Measurements from ENCODE around the gene RNF17.

Gene RNF17

GRCh38 chr13:24896061-24896460, 132.1 kb downstream of the RNF17 start:
- no peak for DNase-seq (ENCODE audit: low spot score)

- no peak for DNase-seq (ENCODE audit: low spot score)
These were observed 133.3 kb downstream of the RNF17 start for GRCh38 chr13:24897293-24897692.

- no peak for DNase-seq (ENCODE audit: low spot score)
These were observed 135.6 kb downstream of the RNF17 start for GRCh38 chr13:24899601-24900000.

- no peak for DNase-seq (ENCODE audit: low spot score)
These were observed 136.5 kb downstream of the RNF17 start for GRCh38 chr13:24900507-24900906.

GRCh38 chr13:24905242-24905641, 141.3 kb downstream of the RNF17 start:
- DNase-seq (ENCODE audit: low spot score) = no peak

- no peak for DNase-seq (ENCODE audit: low spot score)
These were observed 142.3 kb downstream of the RNF17 start for GRCh38 chr13:24906268-24906667.

GRCh38 chr13:24910502-24911132, 146.6 kb downstream of the RNF17 start:
- DNase-seq (ENCODE audit: low spot score) = no peak

- no peak for DNase-seq (ENCODE audit: low spot score)
These were observed 147.4 kb downstream of the RNF17 start for GRCh38 chr13:24911133-24911908.

GRCh38 chr13:24916464-24916863, 152.5 kb downstream of the RNF17 start:
- DNase-seq (ENCODE audit: low spot score) = no peak

GRCh38 chr13:24921003-24921402, 157.0 kb downstream of the RNF17 start:
- DNase-seq (ENCODE audit: low spot score) = no peak

- no peak for DNase-seq (ENCODE audit: low spot score)
These were observed 157.9 kb downstream of the RNF17 start for GRCh38 chr13:24921881-24922280.

- DNase-seq (ENCODE audit: low spot score) = peak; percentile 42
These were observed 158.4 kb downstream of the RNF17 start for GRCh38 chr13:24922387-24922744.

GRCh38 chr13:24922745-24923591, 159.0 kb downstream of the RNF17 start:
- peak; percentile 95 for DNase-seq (ENCODE audit: low spot score)

GRCh38 chr13:24925318-24926231, 161.6 kb downstream of the RNF17 start:
- DNase-seq (ENCODE audit: low spot score) = no peak

- no peak for DNase-seq (ENCODE audit: low spot score)
These were observed 163.9 kb downstream of the RNF17 start for GRCh38 chr13:24927810-24928404.

GRCh38 chr13:24929196-24929595, 165.2 kb downstream of the RNF17 start:
- no peak for DNase-seq (ENCODE audit: low spot score)

All from iPS-NIHi11 (cell line).